ENCODE data around the gene BRINP2.

DNA sequence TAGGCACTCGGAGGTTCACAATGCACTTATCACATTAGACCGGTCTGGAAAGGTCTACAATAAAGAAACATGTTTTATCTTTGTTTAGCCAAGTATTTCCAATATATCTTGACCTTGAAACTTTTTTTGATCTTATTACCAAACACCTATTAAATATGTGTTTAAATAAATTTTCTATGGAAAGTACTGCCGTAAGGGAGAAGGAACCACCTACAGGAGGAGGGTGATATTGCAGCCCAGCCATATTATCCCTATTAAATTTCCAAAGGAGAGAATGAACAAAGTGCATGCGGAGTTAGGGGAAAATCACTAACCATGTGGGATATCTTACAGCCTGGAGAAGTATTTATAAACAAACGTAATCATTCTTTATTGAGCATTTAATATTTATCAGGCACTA, 14.5 kb downstream of the BRINP2 start:
- TF ChIP-seq, protein P1, sequence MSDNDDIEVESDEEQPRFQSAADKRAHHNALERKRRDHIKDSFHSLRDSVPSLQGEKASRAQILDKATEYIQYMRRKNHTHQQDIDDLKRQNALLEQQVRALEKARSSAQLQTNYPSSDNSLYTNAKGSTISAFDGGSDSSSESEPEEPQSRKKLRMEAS (IDR thresholded peaks at IDR 0.05): no peak
- TF ChIP-seq, protein P2, sequence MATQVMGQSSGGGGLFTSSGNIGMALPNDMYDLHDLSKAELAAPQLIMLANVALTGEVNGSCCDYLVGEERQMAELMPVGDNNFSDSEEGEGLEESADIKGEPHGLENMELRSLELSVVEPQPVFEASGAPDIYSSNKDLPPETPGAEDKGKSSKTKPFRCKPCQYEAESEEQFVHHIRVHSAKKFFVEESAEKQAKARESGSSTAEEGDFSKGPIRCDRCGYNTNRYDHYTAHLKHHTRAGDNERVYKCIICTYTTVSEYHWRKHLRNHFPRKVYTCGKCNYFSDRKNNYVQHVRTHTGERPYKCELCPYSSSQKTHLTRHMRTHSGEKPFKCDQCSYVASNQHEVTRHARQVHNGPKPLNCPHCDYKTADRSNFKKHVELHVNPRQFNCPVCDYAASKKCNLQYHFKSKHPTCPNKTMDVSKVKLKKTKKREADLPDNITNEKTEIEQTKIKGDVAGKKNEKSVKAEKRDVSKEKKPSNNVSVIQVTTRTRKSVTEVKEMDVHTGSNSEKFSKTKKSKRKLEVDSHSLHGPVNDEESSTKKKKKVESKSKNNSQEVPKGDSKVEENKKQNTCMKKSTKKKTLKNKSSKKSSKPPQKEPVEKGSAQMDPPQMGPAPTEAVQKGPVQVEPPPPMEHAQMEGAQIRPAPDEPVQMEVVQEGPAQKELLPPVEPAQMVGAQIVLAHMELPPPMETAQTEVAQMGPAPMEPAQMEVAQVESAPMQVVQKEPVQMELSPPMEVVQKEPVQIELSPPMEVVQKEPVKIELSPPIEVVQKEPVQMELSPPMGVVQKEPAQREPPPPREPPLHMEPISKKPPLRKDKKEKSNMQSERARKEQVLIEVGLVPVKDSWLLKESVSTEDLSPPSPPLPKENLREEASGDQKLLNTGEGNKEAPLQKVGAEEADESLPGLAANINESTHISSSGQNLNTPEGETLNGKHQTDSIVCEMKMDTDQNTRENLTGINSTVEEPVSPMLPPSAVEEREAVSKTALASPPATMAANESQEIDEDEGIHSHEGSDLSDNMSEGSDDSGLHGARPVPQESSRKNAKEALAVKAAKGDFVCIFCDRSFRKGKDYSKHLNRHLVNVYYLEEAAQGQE (IDR thresholded peaks at IDR 0.05; ENCODE audit: low read depth): no peak
